GM12892 (cell line): ENCODE data around the gene CBX4.

Experiments used
- DNase-seq: peaks from one replicate; pipeline ENCODE4 v3.0.0; 2011; ENCODE audit not compliant: insufficient read length
- FAIRE-seq: peaks from 2 replicates; lab custom pipeline; 2011; peaks lifted over from hg19 to GRCh38; lab: Jason Lieb, UNC
- POLR2A ChIP-seq: IDR thresholded peaks from 2 replicates; pipeline ENCODE4 v1.6.1; 2011; ENCODE audit warnings: low read depth, low read length, control low read depth
- POLR2AphosphoS5 ChIP-seq: IDR thresholded peaks from 2 replicates; pipeline ENCODE4 v1.6.1; 2011; ENCODE audit warnings: low read depth, low read length, control low read depth
- TAF1 ChIP-seq: IDR thresholded peaks from 2 replicates; pipeline ENCODE4 v1.6.1; 2011; ENCODE audit warnings: low read depth, mild to moderate bottlenecking, control low read depth, low read length, borderline replicate concordance

The CBX4 gene

DNA sequence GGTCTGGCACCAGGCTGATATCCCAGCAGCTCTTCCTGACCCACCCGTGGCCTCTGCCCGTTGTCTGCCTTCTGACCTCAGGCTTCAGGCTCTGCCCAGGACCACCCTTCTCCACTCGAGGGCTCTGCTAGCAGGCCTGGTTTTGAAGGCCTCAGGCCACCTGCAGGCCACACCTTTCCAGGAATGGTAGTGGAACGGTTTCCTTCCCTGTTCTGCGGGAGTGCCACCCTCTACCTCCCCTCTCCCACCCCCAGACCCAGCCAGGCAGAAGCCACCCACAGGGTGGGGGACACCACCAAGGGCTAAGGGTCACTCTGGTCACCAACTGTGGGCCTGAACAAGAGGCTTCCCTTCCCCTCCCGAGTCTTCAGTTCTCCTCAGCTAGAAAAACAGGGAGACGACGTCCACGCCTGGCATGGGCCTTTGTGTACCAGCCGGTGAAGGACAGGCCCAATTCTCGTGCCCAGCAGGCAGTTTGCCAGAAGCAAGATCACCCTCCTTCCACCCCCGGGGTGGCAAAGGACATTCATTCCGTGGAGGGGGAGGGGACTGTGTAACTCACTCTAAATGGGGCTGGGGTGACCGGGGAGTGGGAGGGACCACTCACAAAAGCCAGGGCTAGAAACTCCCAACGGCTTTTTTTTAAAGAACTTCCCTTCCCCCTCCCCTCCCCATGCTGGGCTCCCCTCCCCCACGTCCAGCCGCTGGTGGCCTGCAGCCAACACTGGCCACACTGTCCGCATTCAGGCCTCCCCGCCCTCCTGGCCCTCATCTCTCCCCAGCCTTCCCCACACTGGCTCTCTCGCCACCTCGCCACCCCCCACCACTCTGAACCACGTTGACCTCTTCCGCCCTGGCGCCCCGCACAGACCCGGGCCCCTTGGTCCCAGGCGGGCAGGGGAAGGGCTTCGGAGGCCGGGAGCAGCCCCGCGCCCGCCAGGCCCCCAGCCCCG, 7.7 kb downstream of the CBX4 start:
- DNase-seq: no peak

DNA sequence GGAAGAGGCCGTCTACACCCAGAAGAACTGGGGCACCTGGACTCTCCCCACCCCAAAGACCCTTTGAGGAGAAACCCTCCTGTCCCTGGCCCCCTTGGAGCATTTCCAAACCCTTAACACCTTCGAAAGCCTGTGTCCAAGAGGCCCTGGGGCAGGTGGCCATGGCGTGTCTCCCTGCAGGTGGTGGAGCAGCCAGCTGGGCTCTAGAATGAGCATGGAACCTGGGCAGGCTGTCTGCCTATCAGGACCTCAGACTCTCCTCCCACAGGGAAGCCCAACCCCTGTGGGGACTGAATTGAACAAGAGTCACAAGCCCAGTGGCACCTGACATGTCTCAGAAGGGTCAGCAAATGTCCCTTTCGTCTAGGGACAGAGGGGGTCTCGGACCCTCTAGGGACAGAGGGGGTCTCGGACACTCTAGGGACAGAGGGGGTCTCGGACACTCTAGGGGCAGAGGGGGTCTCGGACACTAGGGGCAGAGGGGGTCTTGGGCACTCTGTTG, 8.4 kb downstream of the CBX4 start:
- TF ChIP-seq POLR2A: no peak
- no peak for TF ChIP-seq POLR2AphosphoS5
- no peak for TF ChIP-seq TAF1
- DNase-seq (no peak), FAIRE-seq (no peak)

More for the DNA sequence above, 7.7 kb downstream of the CBX4 start:
- no peak for FAIRE-seq
- TF ChIP-seq POLR2AphosphoS5 (no peak), TAF1 (no peak), POLR2A (no peak)

DNA sequence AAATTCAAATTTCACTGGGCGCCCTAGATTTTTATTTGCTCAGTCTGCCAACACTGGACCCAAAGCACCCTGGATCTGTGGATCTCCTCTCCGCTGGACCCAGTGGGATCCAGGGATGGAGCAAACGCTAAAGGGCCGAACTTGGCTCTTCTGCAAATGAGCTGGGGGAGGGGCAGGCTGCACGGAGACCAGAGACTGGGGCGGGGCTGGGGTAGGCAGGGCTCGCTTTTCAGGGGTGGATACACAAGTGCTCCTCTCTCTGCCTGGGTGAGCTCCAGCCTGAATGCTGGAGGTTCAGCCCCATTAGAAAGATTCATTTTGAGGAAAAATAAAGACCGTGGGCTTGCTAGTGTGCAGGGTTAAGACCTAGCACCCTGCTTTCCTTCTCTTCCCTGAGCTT, 8.9 kb downstream of the CBX4 start:
- DNase-seq (no peak), FAIRE-seq (no peak)
- TF ChIP-seq POLR2A (no peak), POLR2AphosphoS5 (no peak), TAF1 (no peak)

DNA sequence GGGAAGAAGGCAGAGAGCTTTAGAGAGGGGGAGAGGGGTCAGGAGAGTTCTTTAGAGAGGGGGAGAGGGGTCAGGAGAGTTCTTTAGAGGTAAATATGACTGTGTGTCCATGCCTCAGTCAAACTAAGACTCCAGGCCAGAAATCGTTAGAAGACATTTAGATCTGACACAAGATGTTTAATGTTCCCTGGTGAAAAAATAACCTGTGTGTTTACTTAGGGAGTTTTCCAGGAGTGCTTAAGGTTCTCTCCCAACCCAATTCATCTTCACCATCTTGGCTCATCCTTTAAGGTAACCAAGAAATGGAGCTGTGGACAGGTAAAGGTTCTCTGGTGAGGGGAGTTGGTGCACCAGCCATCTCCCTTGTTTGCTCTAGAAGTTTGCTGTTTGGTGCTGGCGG, 9.8 kb downstream of the CBX4 start:
- TF ChIP-seq POLR2AphosphoS5 (no peak), POLR2A (no peak), TAF1 (no peak)
- DNase-seq: no peak
- FAIRE-seq: no peak

DNA sequence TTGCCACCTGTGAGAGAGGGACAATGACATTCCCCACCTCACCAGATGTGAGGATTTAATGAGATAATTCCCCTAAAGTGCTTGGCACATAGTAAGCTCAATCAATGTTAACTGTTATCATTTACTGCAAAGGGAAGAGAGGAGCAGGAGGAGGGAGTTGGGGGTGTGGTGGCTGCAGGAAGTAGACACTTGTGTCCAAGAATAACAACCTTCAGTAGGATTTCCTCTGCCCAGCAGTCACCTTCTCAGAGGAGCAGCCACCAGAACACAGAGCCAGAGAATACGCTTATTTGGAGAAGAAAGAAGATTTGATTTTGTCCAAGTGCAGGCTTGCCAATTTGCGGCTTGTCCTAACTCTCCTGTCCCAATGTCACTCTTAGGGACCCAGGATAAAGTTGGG, 10.2 kb downstream of the CBX4 start:
- no peak for DNase-seq
- TF ChIP-seq POLR2AphosphoS5 (no peak), TAF1 (no peak), POLR2A (no peak)

DNA sequence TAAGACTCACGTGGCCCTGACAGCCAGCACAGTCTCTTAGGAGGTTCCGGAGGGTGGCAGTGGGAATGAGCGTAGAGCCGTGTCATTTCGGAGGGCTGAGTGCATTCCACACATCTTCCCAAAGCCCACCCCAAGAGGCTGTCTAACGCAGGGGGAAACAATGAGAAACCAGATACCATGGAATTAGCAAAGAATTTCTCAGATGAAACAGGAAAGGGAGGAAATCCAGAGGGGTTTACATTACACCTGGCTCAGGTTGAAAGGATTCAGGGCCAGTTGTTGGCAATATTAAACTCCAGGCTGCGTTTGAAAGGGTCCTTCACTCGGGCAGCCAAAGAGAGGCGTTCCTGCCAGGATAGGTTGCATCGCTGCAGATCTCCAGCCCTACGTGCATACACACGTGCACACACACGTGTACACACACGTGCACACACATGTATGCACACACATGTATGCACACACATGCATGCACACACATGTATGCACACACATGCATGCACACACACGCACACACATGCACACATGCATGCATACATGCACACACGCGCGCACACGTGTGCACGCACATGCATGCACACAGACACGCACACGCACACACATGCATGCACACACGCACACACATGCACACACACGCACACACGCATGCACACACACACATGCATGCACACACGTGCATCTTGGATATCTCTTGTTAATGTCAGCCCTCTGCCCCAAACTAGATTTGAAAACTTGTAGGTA, 12.2 kb downstream of the CBX4 start:
- FAIRE-seq: no peak
- no peak for DNase-seq
- TF ChIP-seq POLR2A: no peak
- no peak for TF ChIP-seq TAF1
- TF ChIP-seq POLR2AphosphoS5: no peak

More for the DNA sequence above, 10.2 kb downstream of the CBX4 start:
- FAIRE-seq: no peak

DNA sequence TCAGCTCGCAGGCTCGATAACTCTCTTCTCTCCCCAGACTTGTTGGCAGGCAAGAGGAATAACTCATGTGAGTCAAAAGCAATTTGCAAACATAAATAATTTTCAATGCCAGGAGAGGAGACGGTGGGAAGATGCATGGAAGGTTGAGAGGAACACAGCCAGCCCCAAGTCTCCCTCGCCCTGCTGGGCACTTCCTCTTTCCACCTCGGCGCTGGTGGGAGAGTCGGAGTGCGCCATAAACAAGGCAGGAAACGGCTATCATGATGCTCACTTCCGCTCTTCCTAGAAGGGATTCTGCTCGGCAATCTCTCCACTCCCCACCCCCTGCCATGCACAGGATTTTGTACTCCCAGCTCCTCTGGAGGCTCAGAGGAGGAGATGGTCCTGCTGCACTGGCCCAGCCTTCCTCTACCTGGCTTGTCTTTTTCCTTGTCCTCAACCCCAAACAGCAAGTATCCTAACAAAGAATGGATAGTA, 13.0 kb downstream of the CBX4 start:
- no peak for TF ChIP-seq POLR2A
- TF ChIP-seq POLR2AphosphoS5: no peak
- TF ChIP-seq TAF1: no peak
- FAIRE-seq (no peak), DNase-seq (no peak)

DNA sequence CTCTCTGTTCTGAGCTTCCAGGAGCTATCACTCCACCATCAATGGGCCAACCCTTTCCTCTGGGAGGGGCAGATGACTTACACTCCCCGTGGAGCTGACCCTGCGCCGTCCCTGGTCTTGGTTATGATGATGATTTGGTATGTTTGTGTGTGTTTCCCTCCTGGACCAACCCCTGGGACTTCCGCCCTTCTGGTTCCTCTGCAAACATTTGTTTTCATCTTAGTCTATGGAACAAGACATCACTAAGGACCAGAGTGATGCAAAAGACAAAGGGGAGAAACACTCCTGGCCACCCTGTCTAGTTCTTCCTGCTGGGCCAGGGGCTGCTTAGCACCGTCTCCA, 13.7 kb downstream of the CBX4 start:
- TF ChIP-seq POLR2AphosphoS5 (no peak), TAF1 (no peak), POLR2A (no peak)
- no peak for FAIRE-seq
- no peak for DNase-seq

DNA sequence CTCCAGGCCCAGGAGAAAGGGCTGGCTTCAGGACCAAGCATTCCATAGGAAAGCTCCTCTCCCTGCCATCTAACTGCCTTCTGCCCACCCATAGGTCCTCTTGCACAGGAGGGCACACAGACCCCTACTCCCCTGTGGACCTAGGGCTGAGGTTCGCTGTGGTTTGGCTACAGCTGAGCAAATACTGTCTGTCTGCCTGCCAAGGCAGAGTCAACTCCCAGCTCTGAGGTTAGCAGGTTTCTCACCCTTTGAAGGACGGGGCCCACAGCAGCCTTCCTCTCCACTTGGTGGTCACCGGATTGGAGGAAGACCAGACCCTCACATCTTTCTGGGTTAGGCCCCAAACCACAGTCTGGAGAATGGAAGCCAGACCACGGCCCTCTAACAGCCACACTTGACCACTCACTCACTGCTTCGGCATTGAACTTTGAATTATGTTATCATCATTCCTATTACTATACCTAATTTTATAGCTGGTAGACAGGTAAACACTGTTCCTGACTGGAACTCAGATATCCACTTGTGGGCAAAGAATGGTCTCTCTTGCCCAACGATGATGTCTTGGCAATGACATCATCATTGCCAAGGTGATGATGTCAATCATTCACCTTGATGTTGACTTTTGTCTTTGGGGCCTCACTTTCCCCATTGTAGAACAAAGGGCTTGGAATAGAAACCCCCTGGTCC, 14.2 kb downstream of the CBX4 start:
- DNase-seq (no peak), FAIRE-seq (no peak)
- TF ChIP-seq POLR2A (no peak), POLR2AphosphoS5 (no peak), TAF1 (no peak)

DNA sequence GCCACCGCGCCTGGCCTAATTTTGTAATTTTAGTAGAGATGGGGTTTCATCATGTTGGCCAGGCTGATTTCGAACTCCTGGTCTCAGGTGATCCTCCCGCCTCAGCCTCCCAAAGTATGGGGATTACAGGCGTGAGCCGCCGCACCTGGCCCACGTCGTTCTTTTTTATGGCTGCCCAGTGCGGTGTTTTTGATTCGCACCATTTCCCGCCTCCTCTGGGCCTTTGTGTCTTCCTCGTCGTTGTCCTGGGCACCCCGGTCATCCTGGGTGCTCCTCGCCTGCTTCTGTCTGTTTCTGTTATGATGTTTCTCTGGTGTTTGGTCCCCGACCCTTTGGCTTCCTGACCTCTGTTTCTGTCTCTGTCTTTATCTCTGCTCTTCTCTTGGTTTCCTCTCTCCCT, 15.0 kb downstream of the CBX4 start:
- DNase-seq: no peak
- FAIRE-seq: no peak
- no peak for TF ChIP-seq TAF1
- TF ChIP-seq POLR2A: no peak
